ENCODE results near the gene SLC3A2.
"Not testable (repeated sequence)": the region's sequence is repeated elsewhere in the genome, so short reads cannot be mapped to it uniquely, and the experiment has no call there.

SLC3A2 gene

GRCh38 chr11:62931499-62932278 lies 51.0 kb downstream of the SLC3A2 start:
- no peak for DNase-seq (ENCODE audit: low read depth)

DNA sequence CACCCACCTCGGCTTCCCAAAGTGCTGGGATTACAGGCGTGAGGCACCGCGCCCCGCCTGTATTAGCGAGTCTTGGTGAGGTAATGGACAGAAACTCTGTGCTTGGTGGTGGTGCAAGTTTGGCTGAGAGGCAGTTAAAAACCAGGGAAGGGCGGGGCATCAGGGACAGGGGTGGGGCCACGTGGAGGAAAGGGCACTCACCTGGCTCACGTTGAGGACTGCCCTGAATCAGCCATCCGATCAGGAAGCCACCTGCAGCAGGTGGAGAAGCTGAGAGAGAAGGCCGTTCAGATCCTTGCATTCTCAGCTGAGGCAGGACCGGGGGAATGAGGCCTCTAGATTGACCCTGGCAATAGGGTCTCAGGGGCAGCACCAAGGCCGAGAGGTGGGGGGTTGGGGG lies 52.6 kb downstream of the SLC3A2 start:
- DNase-seq (ENCODE audit: low read depth): no peak

GRCh38 chr11:62933750-62934495 lies 53.2 kb downstream of the SLC3A2 start:
- DNase-seq (ENCODE audit: low read depth): no peak

DNA sequence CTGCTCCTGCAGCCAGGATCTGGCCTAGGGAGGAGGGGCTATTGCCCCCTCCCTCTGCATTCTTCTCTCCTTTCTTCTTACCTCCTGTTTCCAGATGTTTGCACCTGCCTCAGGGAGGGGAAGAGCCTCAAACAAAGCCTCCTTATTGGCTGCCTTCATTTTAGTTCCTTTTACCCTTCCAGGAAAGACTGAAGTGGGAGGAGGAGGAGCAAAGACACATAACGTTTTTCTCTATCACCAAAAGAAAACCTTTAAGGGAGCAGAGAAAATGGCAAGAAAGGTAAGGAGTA lies 53.7 kb downstream of the SLC3A2 start:
- no peak for DNase-seq (ENCODE audit: low read depth)

DNA sequence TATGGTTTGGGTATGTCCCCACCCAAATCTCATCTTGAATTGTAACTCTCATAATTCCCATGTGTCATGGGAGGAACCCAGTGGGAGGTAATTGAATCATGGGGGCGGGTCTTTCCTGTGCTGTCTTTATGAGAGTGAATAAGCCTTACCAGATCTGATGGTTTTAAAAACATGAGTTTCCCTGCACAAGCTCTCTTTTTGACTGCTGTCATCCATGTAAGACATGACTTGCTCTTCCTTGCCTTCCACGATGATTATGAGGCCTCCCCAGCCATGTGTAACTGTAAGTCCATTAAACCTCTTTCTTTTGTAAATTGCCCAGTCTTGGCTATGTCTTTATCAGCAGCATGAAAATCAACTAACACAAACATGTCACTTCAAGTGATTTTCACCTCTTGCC lies 56.8 kb downstream of the SLC3A2 start:
- DNase-seq (ENCODE audit: low read depth): not testable (repeated sequence)
